ENCODE data around the gene DAAM2. TPM values are rescaled to one million over a fixed set of nuclear protein-coding genes. Genes with fewer than 3 reads are reported as not detected.

The DAAM2 gene
- polyA plus RNA-seq, 1 of the 3 experiments (the other 2 are of a cell fraction): 0.20 TPM

- Histone ChIP-seq H3K4me3 (ENCODE audit: low read depth in 2 of 2, low read length in 1 of 2) (no peak overlapping the region), H4K20me1 (ENCODE audit: insufficient read depth) (no peaks in the 10 kb centered on the region), H3K9me3 (no peaks in the 10 kb centered on the region), H3K79me2 (ENCODE audit: insufficient read depth) (no peaks in the 10 kb centered on the region), H3K4me2 (no peak overlapping the region), H3F3A (replicated peaks; ENCODE audit: insufficient read depth) (no peaks in the 10 kb centered on the region), H3K36me3 (replicated peaks in 1 of 2; ENCODE audit: control insufficient read depth in 1 of 2, insufficient read depth in 2 of 2, low read length in 1 of 2) (no peaks in the 10 kb centered on the region), H3K27ac (ENCODE audit: low read depth in 2 of 2, low read length in 1 of 2) (no peak overlapping the region), H3K9me2 (no peaks in the 10 kb centered on the region), H3K9ac (no peak overlapping the region), H3K4me1 (ENCODE audit: control insufficient read depth in 1 of 2, insufficient read depth in 2 of 2, low read depth in 1 of 2, low read length in 1 of 2) (peaks cover 0 to 7% of the 10 kb centered on the region in 2 experiments; a peak in 2 of 4 replicates), H2AFZ (ENCODE audit: low read depth) (no peak overlapping the region), H3K27me3 (ENCODE audit: insufficient read depth) (no peaks in the 10 kb centered on the region)
- POLR2A ChIA-PET: no interaction called here
- CTCF ChIA-PET: interaction anchor here (0.6 to 7.2 kb wide), 10 partner anchors 9 to 530 kb away, joined by 3 to 69 read pairs (median 4); no protein-coding TSS in a partner anchor
- WGBS (ENCODE audit: low lambda C conversion rate): 82% methylated on average over 6 of the region's 6 CpGs
- TF ChIP-seq ELF1 (IDR thresholded peaks at IDR 0.05) (no peak), RAD21 (IDR thresholded peaks at IDR 0.05; ENCODE audit: low read length) (no peak), RCOR1 (IDR thresholded peaks at IDR 0.05; ENCODE audit: low read length) (no peak), TCF12 (IDR thresholded peaks at IDR 0.05) (no peak), MXI1 (IDR thresholded peaks at IDR 0.05; ENCODE audit: low read depth, low read length) (no peak), ZBTB33 (IDR thresholded peaks at IDR 0.05; ENCODE audit: borderline replicate concordance, low read depth) (no peak), GATA2 (CRISPR knock-in tag; IDR thresholded peaks at IDR 0.05) (no peak), EZH2phosphoT487 (IDR thresholded peaks at IDR 0.05; ENCODE audit: borderline replicate concordance, low read depth) (no peak), NRF1 (IDR thresholded peaks at IDR 0.05; ENCODE audit: low read depth, low read length) (no peak), FOXJ3 (CRISPR knock-in tag; IDR thresholded peaks at IDR 0.05) (no peak), YY1 (IDR thresholded peaks at IDR 0.05; ENCODE audit: low read depth) (no peak), TEAD4 (IDR thresholded peaks at IDR 0.05; ENCODE audit: borderline replicate concordance, insufficient read depth) (no peak), SIN3A (IDR thresholded peaks at IDR 0.05; ENCODE audit: borderline replicate concordance, low read depth, low read length) (no peak), POLR2AphosphoS5 (IDR thresholded peaks at IDR 0.05; ENCODE audit: low read depth, low read length) (no peak), FOSL2 (IDR thresholded peaks at IDR 0.05; ENCODE audit: borderline replicate concordance, low read depth) (no peak), RXRA (IDR thresholded peaks at IDR 0.05; ENCODE audit: borderline replicate concordance, low read depth) (no peak)
- TF ChIP-seq, protein P1, sequence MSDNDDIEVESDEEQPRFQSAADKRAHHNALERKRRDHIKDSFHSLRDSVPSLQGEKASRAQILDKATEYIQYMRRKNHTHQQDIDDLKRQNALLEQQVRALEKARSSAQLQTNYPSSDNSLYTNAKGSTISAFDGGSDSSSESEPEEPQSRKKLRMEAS (IDR thresholded peaks at IDR 0.05; ENCODE audit: low read depth): no peak
- no peak for DNase-seq
Measured at GRCh38 chr6:39891353-39891752, 99.2 kb downstream of the DAAM2 start.

- ChIA-PET POLR2A (no interaction called here), CTCF (interaction anchor here (0.6 to 7.2 kb wide), 11 partner anchors 10 to 542 kb away, joined by 3 to 69 read pairs (median 4); partner anchors contain the start of gene DAAM2)
- H3K4me2 ChIP-seq: no peak overlapping the region
- H4K20me1 ChIP-seq (ENCODE audit: insufficient read depth): no peaks in the 10 kb centered on the region
- no peak overlapping the region for H2AFZ ChIP-seq (ENCODE audit: low read depth)
- H3K9me3 ChIP-seq: no peaks in the 10 kb centered on the region
- H3K9me2 ChIP-seq: no peaks in the 10 kb centered on the region
- no peaks in the 10 kb centered on the region for H3F3A ChIP-seq (replicated peaks; ENCODE audit: insufficient read depth)
- no peak overlapping the region for H3K27ac ChIP-seq (ENCODE audit: low read depth in 2 of 2, low read length in 1 of 2)
- no peaks in the 10 kb centered on the region for H3K27me3 ChIP-seq (ENCODE audit: insufficient read depth)
- WGBS (ENCODE audit: low lambda C conversion rate): 84% methylated on average over 4 of the region's 4 CpGs
- DNase-seq: no peak
- no peak overlapping the region for H3K9ac ChIP-seq
- H3K36me3 ChIP-seq (replicated peaks in 1 of 2; ENCODE audit: control insufficient read depth in 1 of 2, insufficient read depth in 2 of 2, low read length in 1 of 2): no peaks in the 10 kb centered on the region
- peaks cover 0 to 7% of the 10 kb centered on the region in 2 experiments; a peak in 2 of 4 replicates for H3K4me1 ChIP-seq (ENCODE audit: control insufficient read depth in 1 of 2, insufficient read depth in 2 of 2, low read depth in 1 of 2, low read length in 1 of 2)
- H3K4me3 ChIP-seq (ENCODE audit: low read depth in 2 of 2, low read length in 1 of 2): no peak overlapping the region
- no peaks in the 10 kb centered on the region for H3K79me2 ChIP-seq (ENCODE audit: insufficient read depth)
- no peak for TF ChIP-seq SIN3A (IDR thresholded peaks at IDR 0.05; ENCODE audit: borderline replicate concordance, low read depth, low read length)
- no peak for TF ChIP-seq PBX3 (IDR thresholded peaks at IDR 0.05)
- no peak for TF ChIP-seq CTCF (IDR thresholded peaks at IDR 0.05)
- TF ChIP-seq USF1 (IDR thresholded peaks at IDR 0.05; ENCODE audit: borderline replicate concordance, low read depth): no peak
Measured at GRCh38 chr6:39891976-39892375, 99.8 kb downstream of the DAAM2 start.
